Adrenal gland (tissue), 5 donors: ENCODE data around the gene SEMA3E.

Source experiments
- POLR2A ChIP-seq, 2 donors: fragments of 450-650 bp; IDR thresholded peaks; one replicate each; pipeline ENCODE4 v1.6.1; 2017; ENCODE audit warnings: antibody characterized with exemption in 2 of 2, mild to moderate bottlenecking in 2 of 2, moderate library complexity in 1 of 2
- TF ChIP-seq, protein P1 (sequence below), 6 experiments: fragments of 450-650 bp in 4 of 6; fragments of 200-600 bp in 2 of 6; sonication (generic) in 1 of 6; IDR thresholded peaks; 1 replicate in 5 of 6; 2 replicates in 1 of 6; pipeline versions ENCODE4 v1.5.1 to v1.8.0; 2016 to 2021; ENCODE audit warnings: antibody characterized with exemption in 6 of 6, mild to moderate bottlenecking in 2 of 6, moderate library complexity in 1 of 6
- donor health status: DM: no; HTN: no; CAD: no.

DNA sequence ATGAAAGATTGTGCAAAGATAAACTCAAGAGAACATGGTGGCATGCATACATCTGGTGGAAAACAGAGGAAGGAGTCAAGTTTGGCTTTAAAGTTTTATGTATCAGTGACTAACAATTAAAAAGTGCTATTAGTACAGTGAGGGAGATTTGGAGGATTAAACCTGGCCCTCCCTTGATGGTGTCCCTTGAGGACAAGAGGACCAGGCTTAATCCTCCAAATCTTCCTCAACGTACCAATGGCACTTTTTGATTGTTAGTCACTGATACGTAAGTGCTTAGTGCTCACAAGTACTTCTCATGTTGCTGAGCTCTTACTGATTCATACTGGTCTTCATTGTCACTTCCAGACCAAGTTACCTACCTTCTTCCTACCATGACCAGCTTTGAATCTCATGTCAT, 47.2 kb upstream of the SEMA3E start:
- TF ChIP-seq, protein P1, sequence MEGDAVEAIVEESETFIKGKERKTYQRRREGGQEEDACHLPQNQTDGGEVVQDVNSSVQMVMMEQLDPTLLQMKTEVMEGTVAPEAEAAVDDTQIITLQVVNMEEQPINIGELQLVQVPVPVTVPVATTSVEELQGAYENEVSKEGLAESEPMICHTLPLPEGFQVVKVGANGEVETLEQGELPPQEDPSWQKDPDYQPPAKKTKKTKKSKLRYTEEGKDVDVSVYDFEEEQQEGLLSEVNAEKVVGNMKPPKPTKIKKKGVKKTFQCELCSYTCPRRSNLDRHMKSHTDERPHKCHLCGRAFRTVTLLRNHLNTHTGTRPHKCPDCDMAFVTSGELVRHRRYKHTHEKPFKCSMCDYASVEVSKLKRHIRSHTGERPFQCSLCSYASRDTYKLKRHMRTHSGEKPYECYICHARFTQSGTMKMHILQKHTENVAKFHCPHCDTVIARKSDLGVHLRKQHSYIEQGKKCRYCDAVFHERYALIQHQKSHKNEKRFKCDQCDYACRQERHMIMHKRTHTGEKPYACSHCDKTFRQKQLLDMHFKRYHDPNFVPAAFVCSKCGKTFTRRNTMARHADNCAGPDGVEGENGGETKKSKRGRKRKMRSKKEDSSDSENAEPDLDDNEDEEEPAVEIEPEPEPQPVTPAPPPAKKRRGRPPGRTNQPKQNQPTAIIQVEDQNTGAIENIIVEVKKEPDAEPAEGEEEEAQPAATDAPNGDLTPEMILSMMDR (IDR thresholded peaks at IDR 0.05): no peak
- TF ChIP-seq POLR2A (IDR thresholded peaks at IDR 0.05): no peak
